Mucosa of descending colon (tissue), 3 donors: ENCODE results near the gene SDCBP2. TPM values are rescaled to one million over a fixed set of nuclear protein-coding genes. Genes with fewer than 3 reads are reported as not detected.

Experiments
- ATAC-seq: fragments of 200-7000 bp; cut with Tn5 transposase; one replicate; pipeline ENCODE4 v1.9.1; 2020; ENCODE audit warnings: mild to moderate bottlenecking, moderate library complexity
- DNase-seq, 3 donors: peaks; one replicate each; pipeline ENCODE4 v3.0.0-alpha.2; 2020
- H3K36me3 ChIP-seq: fragments of 200-600 bp; one replicate; pipeline ENCODE4 v1.8.0; 2021; ENCODE audit warnings: low read depth, mild to moderate bottlenecking
- H3K4me1 ChIP-seq: fragments of 200-600 bp; one replicate; pipeline ENCODE4 v1.8.0; 2021; ENCODE audit warnings: low read depth, mild to moderate bottlenecking
- H3K4me3 ChIP-seq: fragments of 200-600 bp; one replicate; pipeline ENCODE4 v1.8.0; 2021; ENCODE audit warnings: mild to moderate bottlenecking
- H3K9me3 ChIP-seq: fragments of 200-600 bp; one replicate; pipeline ENCODE4 v1.8.0; 2021; ENCODE audit warnings: mild to moderate bottlenecking
- intact Hi-C, 2 donors: fragments of 100-400 bp; cut with DNase I in 1 of 2; cut with micrococcal nuclease in 1 of 2; formaldehyde crosslinking; loops; one replicate each; pipeline versions ENCODE4 v1.11.0 to v1.11.1; 2022; cut with DNase I, micrococcal nuclease
- total RNA-seq, 3 donors: library from RNA; stranded (reverse); fragmentation: NEBNext Ultra II Directional in 2 of 3; extraction: Animal tissue kit (Norgen Biotek cat#: 25700) in 2 of 3; gene quantifications; one replicate each; pipeline versions ENCODE4 v1.2.1 to v1.2.4, GENCODE V29; 2021 to 2023
- TF ChIP-seq, protein P1 (sequence below): fragments of 200-600 bp; IDR thresholded peaks from one replicate; pipeline ENCODE4 v1.8.0; 2022; ENCODE audit warnings: antibody characterized with exemption, mild to moderate bottlenecking
- donor health status: DM: no; HTN: no; CAD: no; lungs with moderate emphysema.
- donor health status: DM: no; HTN: no; CAD: no.
- donor health status: DM: no; HTN: yes; CAD: no.

The SDCBP2 gene
- total RNA-seq, 3 donors from 2014 or later, result 165 to 447 (median 320) TPM

DNA sequence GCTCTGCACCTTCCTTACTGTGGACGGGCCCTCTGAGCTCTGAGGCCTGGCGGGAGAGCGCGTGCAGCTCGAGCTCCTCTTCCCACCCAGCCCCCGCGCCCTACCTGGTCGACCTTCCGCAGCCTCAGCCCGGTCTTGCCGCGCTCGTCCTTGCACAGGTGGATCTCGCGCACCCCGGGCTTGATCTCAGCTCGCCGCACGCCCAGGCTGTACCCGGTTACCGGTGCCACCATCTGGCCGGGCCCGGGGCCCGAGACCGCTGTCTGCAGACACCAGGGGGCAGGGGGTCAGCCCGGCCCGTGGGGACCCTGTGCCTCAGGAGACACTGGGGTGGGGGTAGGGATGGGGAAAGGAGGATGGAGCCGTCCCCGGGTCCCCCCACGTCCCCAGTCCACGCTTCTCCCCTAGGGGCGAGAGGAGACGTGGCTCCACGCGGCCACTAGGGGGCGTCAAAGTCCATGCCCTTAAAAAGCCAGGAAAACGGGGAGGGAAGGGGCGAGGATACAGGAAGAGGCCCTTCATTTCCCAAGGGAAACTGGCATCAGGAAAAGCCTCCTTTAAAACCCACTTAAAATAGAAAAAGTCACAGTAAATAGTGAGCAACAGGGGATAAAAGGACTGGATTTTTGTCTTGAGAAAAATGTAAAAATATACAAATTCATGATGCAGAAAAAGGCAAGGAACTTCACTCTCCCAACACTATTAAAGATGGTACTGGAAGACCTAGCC, 15.5 kb downstream of the SDCBP2 start:
- Histone ChIP-seq H3K4me1 (peaks cover 3% of the 10 kb centered on the region), H3K36me3 (no peaks in the 10 kb centered on the region), H3K9me3 (no peaks in the 10 kb centered on the region), H3K4me3 (no peak overlapping the region)
- ATAC-seq, result peak; percentile 72
- TF ChIP-seq, protein P1, sequence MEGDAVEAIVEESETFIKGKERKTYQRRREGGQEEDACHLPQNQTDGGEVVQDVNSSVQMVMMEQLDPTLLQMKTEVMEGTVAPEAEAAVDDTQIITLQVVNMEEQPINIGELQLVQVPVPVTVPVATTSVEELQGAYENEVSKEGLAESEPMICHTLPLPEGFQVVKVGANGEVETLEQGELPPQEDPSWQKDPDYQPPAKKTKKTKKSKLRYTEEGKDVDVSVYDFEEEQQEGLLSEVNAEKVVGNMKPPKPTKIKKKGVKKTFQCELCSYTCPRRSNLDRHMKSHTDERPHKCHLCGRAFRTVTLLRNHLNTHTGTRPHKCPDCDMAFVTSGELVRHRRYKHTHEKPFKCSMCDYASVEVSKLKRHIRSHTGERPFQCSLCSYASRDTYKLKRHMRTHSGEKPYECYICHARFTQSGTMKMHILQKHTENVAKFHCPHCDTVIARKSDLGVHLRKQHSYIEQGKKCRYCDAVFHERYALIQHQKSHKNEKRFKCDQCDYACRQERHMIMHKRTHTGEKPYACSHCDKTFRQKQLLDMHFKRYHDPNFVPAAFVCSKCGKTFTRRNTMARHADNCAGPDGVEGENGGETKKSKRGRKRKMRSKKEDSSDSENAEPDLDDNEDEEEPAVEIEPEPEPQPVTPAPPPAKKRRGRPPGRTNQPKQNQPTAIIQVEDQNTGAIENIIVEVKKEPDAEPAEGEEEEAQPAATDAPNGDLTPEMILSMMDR, result peak; percentile 89
- intact Hi-C loops, result loop anchor here (5.0 kb wide), 2 partner anchors 79 to 124 kb away; partner anchors contain the start of gene FKBP1A (in 1 of the 2)
- peak; percentile 60 to 78 (median 75) for DNase-seq

- no peaks in the 10 kb centered on the region for H3K36me3 ChIP-seq
- intact Hi-C loops, result loop anchor here (5.0 kb wide), 2 partner anchors 79 to 124 kb away; partner anchors contain the start of gene FKBP1A (in 1 of the 2)
- ATAC-seq, result no peak
Measured at GRCh38 chr20:1312904-1313235, 16.1 kb downstream of the SDCBP2 start.

GRCh38 chr20:1312308-1312707, 16.6 kb downstream of the SDCBP2 start:
- peaks cover 3% of the 10 kb centered on the region for H3K4me1 ChIP-seq
- TF ChIP-seq, protein P1, result no peak
- ATAC-seq (no peak), DNase-seq (peak in 1 of 3 donors; percentile 21)
- intact Hi-C loops, result loop anchor here (5.0 kb wide), 2 partner anchors 80 to 125 kb away; partner anchors contain the start of gene FKBP1A (in 1 of the 2)
- H3K4me3 ChIP-seq, result no peak overlapping the region
- no peaks in the 10 kb centered on the region for H3K36me3 ChIP-seq
- H3K9me3 ChIP-seq, result no peaks in the 10 kb centered on the region

More at GRCh38 chr20:1312904-1313235, 16.1 kb downstream of the SDCBP2 start:
- Histone ChIP-seq H3K9me3 (no peaks in the 10 kb centered on the region), H3K4me1 (peaks cover 3% of the 10 kb centered on the region), H3K4me3 (no peak overlapping the region)
- no peak for DNase-seq
- TF ChIP-seq, protein P1, result no peak

GRCh38 chr20:1310506-1311190, 18.3 kb downstream of the SDCBP2 start:
- TF ChIP-seq, protein P1, result no peak
- peak in 1 of 3 donors; percentile 14 for DNase-seq
- no peak for ATAC-seq
- Histone ChIP-seq H3K36me3 (no peaks in the 10 kb centered on the region), H3K4me1 (peaks cover 3% of the 10 kb centered on the region), H3K9me3 (no peaks in the 10 kb centered on the region), H3K4me3 (no peak overlapping the region)
- intact Hi-C loops, result loop anchor here (5.0 kb wide), 2 partner anchors 82 to 127 kb away; partner anchors contain the start of gene FKBP1A (in 1 of the 2)

DNA sequence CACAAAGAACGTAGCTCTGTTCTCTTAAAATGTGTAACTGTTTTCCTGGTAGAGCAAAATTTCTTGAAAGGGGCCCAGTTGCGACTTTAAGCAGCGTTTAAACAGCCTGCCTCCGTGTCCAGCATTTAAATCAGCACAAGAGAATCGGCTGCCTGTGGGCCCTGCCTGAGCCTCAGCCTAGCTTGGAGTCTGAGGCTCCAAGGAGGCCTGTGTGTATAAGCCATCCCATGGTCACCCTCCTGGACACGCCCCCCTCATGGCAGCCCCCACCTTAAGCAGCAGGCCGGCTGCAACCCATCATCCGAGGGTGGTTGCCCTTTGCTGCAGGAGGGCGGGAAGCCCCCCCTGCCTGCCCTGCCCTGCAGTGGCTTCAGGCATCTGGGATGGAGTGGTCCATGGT, 18.9 kb downstream of the SDCBP2 start:
- TF ChIP-seq, protein P1, result no peak
- H3K36me3 ChIP-seq, result no peaks in the 10 kb centered on the region
- no peaks in the 10 kb centered on the region for H3K9me3 ChIP-seq
- DNase-seq (peak in 1 of 3 donors; percentile 11), ATAC-seq (no peak)
- H3K4me3 ChIP-seq, result no peak overlapping the region
- intact Hi-C loops, result loop anchor here (5.0 kb wide), 2 partner anchors 82 to 127 kb away; partner anchors contain the start of gene FKBP1A (in 1 of the 2)
- peaks cover 3% of the 10 kb centered on the region for H3K4me1 ChIP-seq
